HG02571 (cell line): ENCODE results near the gene TBC1D17.
"Not testable (repeated sequence)": the region's sequence is repeated elsewhere in the genome, so short reads cannot be mapped to it uniquely, and the experiment has no call there.

ENCODE experiments used
- ATAC-seq: cut with Tn5 transposase; IDR thresholded peaks from one replicate; pipeline ENCODE4 v1.9.1; 2021; ENCODE audit warnings: mild to moderate bottlenecking, moderate library complexity; ENCODE audit not compliant: unreplicated experiment

Gene TBC1D17

GRCh38 chr19:49916839-49917733 lies 39.6 kb downstream of the TBC1D17 start:
- ATAC-seq: no peak

DNA sequence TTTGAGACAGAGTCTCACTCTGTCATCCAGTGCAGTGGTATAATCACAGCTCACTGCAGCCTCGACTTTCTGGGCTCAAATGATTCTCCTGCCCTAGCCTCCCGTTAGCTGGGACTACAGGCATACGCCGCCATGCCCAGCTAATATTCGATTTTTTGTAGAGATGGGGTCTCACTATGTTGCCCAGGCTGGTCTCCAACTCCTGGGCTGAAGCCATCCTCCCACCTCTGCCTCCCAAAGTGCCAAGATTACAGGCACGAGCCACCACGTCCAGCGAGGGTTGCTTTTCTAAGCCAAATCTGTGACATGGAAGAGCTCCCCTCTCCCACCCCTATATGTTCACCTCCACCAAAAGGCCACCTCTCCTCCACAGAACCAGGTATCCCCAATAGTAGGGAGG lies 40.6 kb downstream of the TBC1D17 start:
- ATAC-seq: no peak

GRCh38 chr19:49920624-49921363 lies 43.3 kb downstream of the TBC1D17 start:
- no peak for ATAC-seq

DNA sequence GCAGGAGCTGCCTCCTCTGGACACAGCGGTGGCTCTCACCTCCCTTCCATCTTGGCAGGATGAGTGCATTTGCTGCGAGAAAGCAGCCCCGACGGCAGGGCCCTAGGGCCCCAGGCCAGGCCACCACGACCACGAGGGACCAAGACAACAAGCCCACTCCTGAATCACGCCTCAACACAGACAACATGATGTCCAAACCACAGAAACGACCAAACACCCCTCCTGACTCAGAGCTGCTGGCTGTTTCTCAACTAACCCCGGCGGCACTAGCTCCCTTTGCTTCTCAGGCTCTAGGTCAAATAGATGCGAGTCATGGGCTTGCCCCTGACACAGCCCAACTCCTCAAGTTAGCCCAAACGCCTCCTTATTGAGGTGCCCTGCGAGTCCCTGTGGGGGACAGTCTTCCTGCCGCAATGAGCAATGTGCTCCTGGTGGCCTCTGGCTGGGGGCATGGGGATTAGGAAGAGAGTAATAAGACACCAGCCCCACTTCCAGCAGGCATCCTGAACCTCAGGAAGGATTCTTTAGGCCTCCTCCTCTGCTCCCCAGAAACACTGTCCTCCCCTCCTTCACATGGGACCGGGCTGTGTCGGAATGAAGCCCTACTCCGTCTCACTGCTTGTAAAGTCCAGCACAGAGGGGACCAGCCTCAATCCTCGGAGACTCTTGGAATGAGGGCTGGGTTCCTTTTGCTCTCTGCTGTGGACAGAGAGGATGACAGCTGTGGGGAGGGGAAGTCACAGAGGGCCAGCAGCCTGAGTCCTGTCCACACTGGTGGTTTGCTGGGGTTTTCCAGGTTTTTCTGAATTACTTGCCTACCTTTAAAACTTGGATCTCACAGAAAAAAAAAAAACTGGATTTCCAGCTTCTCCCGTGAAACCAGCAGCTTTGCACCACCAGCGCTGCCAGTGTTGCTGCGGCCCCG lies 44.6 kb downstream of the TBC1D17 start:
- no peak for ATAC-seq

GRCh38 chr19:49923055-49924003 lies 45.8 kb downstream of the TBC1D17 start:
- no peak for ATAC-seq

DNA sequence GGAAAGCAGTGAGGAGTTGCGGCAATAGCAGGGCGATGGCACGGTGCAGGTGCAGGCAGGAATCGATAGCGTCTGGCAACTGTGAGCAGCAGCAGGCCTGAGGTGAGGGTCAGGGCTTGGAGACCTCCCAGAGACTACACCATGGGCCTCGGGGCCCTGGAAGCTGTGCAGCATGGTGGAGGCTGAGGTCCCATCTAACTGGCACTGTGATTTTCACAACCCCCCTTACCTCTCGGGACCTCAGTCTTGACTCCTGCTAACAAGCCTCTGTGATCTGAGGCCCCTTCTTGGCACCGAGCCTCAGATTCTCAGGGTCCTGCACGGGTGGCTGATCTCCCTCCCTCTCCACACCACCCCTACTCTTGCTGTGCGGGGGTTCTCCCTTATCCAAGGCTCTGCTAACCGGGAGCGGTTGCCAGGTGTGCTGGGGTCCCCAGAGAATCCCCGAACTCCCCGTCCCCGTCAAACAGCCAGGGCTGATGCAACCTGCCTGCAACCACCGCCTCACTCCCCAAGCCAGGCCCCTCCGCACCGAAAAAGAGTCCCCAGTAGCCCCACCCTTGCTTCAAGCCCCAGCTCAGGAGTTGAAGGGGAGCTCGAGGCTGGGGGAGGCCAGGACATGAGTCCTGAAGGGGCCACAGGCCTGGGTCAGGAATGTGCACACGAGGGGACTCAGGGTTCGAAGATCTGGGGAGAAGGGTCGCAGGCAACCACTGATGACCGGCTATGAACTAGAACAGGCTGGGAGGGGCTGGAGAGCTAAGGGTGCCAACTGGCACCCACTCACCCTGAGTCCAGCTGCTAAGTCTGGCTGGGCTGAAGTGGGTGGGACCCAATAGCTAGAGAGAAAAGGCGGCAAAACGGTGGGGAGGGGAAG lies 46.7 kb downstream of the TBC1D17 start:
- ATAC-seq: no peak

GRCh38 chr19:49924881-49925210 lies 47.3 kb downstream of the TBC1D17 start:
- ATAC-seq: not testable (repeated sequence)

- no peak for ATAC-seq
Observed at GRCh38 chr19:49925486-49925885, 48.0 kb downstream of the TBC1D17 start.

DNA sequence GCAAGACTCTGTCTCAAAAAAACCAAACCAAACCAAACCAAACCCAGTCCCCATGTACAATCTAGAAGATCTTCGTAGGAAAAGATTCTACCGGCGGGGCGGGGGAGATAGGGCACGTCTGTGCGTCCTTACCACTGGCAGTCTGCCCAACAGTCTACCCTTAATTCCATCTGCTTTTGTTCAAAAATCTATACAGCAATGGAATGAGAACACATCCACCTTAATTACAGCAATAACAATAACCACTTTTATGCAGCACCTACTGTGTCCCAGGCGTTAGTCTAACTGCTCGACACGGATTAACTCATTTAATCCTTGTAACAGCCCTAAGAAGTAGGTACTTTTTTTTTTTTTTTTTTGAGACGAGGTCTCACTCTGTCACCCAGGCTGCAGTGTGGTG lies 49.0 kb downstream of the TBC1D17 start:
- ATAC-seq: no peak

GRCh38 chr19:49927526-49928264 lies 50.2 kb downstream of the TBC1D17 start:
- ATAC-seq: no peak

- ATAC-seq: peak; percentile 35
Observed at GRCh38 chr19:49929121-49929610, 51.7 kb downstream of the TBC1D17 start, which contains the start of the genes ATF5 and NUP62. TSS of gene ATF5 (plus strand) at chr19:49929205. CDS start at chr19:49930851, 1,646 bp downstream. TSS of gene NUP62 (minus strand) at chr19:49929504. CDS start at chr19:49909807, 19,697 bp downstream.

GRCh38 chr19:49929611-49930482 lies 52.3 kb downstream of the TBC1D17 start:
- ATAC-seq: peak; percentile 40

DNA sequence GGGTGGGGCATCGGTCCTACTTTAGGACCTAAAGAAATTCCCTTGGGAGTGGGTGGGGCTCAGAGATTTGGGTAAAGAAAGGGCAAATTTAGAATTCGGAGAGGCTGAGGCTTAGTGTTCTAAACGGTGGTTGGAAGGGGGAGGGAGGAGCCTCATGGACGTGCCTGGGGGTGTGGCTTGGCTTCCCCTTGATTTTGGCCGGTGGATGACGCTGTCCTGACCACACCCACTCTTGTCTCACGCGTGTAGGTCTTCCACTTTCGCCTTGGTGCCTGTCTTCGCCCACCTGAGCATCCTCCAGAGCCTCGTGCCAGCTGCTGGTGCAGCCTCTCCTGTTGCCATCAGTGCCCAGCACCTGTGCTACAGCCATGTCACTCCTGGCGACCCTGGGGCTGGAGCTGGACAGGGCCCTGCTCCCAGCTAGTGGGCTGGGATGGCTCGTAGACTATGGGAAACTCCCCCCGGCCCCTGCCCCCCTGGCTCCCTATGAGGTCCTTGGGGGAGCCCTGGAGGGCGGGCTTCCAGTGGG lies 53.0 kb downstream of the TBC1D17 start:
- no peak for ATAC-seq

DNA sequence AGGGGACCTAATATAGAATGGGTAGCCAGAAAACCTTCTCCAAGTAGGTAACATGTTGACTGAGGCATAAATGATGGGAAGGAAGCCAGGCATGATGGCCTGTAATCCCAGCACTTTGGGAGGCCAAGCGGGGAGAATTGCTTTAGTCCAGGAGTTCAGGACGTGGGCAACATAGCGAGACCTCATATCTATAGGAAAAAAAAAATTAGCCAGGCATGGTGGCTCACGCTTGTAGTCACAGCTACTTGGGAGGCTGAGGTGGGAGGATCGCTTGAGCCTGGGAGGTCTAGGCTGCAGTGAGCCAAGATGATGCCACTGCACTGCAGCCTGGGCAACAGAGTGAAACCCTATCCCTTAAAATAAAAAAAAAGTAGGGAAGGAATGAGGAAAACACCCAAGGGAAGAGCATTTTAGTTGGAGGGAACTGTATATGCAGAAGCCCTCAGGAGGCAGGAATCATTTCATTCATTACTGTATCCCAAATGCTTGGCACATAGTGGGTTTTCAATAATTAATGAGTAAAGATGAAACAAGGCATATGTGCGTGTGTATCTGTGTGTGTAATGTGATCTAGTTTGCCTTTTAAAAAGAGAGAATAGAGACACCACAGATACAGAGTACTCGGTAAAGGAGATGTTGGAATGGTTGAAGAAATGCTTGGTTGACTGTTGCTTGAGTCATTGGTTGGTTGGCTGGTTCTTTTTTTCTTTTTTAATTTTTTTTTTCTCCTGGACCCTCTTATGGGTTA lies 54.0 kb downstream of the TBC1D17 start:
- no peak for ATAC-seq

- no peak for ATAC-seq
Observed at GRCh38 chr19:49932041-49932451, 54.5 kb downstream of the TBC1D17 start.

- no peak for ATAC-seq
Observed at GRCh38 chr19:49932731-49933131, 55.2 kb downstream of the TBC1D17 start.
